Measurements from ENCODE around the gene P3H4. TPM values are rescaled to one million over a fixed set of nuclear protein-coding genes. Genes with fewer than 3 reads are reported as not detected.

The P3H4 gene
- total RNA-seq, 1 experiment from 2014 or later: 36.4 TPM

- Mint-ChIP-seq H3K4me1 (ENCODE audit: insufficient read depth, unreplicated experiment) (no peaks in the 10 kb centered on the region), H3K9me3 (ENCODE audit: unreplicated experiment) (no peaks in the 10 kb centered on the region), H3K4me3 (ENCODE audit: unreplicated experiment) (no peak overlapping the region), H3K27me3 (ENCODE audit: insufficient read depth, unreplicated experiment) (no peaks in the 10 kb centered on the region), H3K36me3 (ENCODE audit: insufficient read depth, unreplicated experiment) (peaks cover 42% of the 10 kb centered on the region), H3K27ac (ENCODE audit: low read depth, unreplicated experiment) (no peak overlapping the region)
- POLR2A ChIA-PET: no interaction called here
- no peak for DNase-seq (ENCODE audit: unreplicated experiment)
- intact Hi-C loops (cut with micrococcal nuclease): no loop called here
- CTCF ChIA-PET: interaction anchor here (0.6 to 1.0 kb wide), 2 partner anchors 13 to 368 kb away, joined by 3 read pairs; partner anchors contain the start of gene P3H4
- BruUV-seq (replicated peaks): no TSS peak
- TF ChIP-seq CTCF (IDR thresholded peaks at IDR 0.05; ENCODE audit: unreplicated experiment): no peak
Measured at GRCh38 chr17:41825175-41825845, 13.6 kb upstream of the P3H4 start.

GRCh38 chr17:41824086-41824485 is 12.3 kb upstream of the P3H4 start:
- ChIA-PET POLR2A (no interaction called here), CTCF (interaction anchor here (0.6 kb wide), 1 partner anchor 112 kb away, joined by 3 read pairs; no protein-coding TSS in a partner anchor)
- DNase-seq (ENCODE audit: unreplicated experiment): no peak

GRCh38 chr17:41823580-41823979 is 11.8 kb upstream of the P3H4 start:
- ChIA-PET CTCF (interaction anchor here (0.6 kb wide), 1 partner anchor 113 kb away, joined by 3 read pairs; no protein-coding TSS in a partner anchor), POLR2A (no interaction called here)
- no TSS peak for BruUV-seq (replicated peaks)
- Mint-ChIP-seq H3K9me3 (ENCODE audit: unreplicated experiment) (no peaks in the 10 kb centered on the region), H3K36me3 (ENCODE audit: insufficient read depth, unreplicated experiment) (peaks cover 37% of the 10 kb centered on the region), H3K4me1 (ENCODE audit: insufficient read depth, unreplicated experiment) (no peaks in the 10 kb centered on the region), H3K27ac (ENCODE audit: low read depth, unreplicated experiment) (no peak overlapping the region), H3K27me3 (ENCODE audit: insufficient read depth, unreplicated experiment) (no peaks in the 10 kb centered on the region), H3K4me3 (ENCODE audit: unreplicated experiment) (no peak overlapping the region)
- TF ChIP-seq CTCF (IDR thresholded peaks at IDR 0.05; ENCODE audit: unreplicated experiment): no peak
- intact Hi-C loops (cut with micrococcal nuclease): no loop called here
- no peak for DNase-seq (ENCODE audit: unreplicated experiment)

More at GRCh38 chr17:41824086-41824485, 12.3 kb upstream of the P3H4 start:
- Mint-ChIP-seq H3K36me3 (ENCODE audit: insufficient read depth, unreplicated experiment) (peaks cover 37% of the 10 kb centered on the region), H3K9me3 (ENCODE audit: unreplicated experiment) (no peaks in the 10 kb centered on the region), H3K27me3 (ENCODE audit: insufficient read depth, unreplicated experiment) (no peaks in the 10 kb centered on the region), H3K4me3 (ENCODE audit: unreplicated experiment) (no peak overlapping the region), H3K4me1 (ENCODE audit: insufficient read depth, unreplicated experiment) (no peaks in the 10 kb centered on the region), H3K27ac (ENCODE audit: low read depth, unreplicated experiment) (no peak overlapping the region)
- no peak for TF ChIP-seq CTCF (IDR thresholded peaks at IDR 0.05; ENCODE audit: unreplicated experiment)
- intact Hi-C loops (cut with micrococcal nuclease): no loop called here
- BruUV-seq (replicated peaks): no TSS peak

- intact Hi-C loops (cut with micrococcal nuclease): no loop called here
- Mint-ChIP-seq H3K27ac (ENCODE audit: low read depth, unreplicated experiment) (no peak overlapping the region), H3K27me3 (ENCODE audit: insufficient read depth, unreplicated experiment) (no peaks in the 10 kb centered on the region), H3K4me3 (ENCODE audit: unreplicated experiment) (no peak overlapping the region), H3K36me3 (ENCODE audit: insufficient read depth, unreplicated experiment) (peaks cover 38% of the 10 kb centered on the region), H3K4me1 (ENCODE audit: insufficient read depth, unreplicated experiment) (no peaks in the 10 kb centered on the region), H3K9me3 (ENCODE audit: unreplicated experiment) (no peaks in the 10 kb centered on the region)
- TF ChIP-seq CTCF (IDR thresholded peaks at IDR 0.05; ENCODE audit: unreplicated experiment): no peak
- no peak for DNase-seq (ENCODE audit: unreplicated experiment)
- BruUV-seq (replicated peaks): no TSS peak
- ChIA-PET CTCF (interaction anchor here (1.1 kb wide), 1 partner anchor 22 kb away, joined by 3 read pairs; no protein-coding TSS in a partner anchor), POLR2A (interaction anchor here (0.6 to 1.7 kb wide), 7 partner anchors 10 to 136 kb away, joined by 3 to 6 read pairs (median 3); partner anchors contain the start of genes ACLY and FKBP10)
Measured at GRCh38 chr17:41823141-41823524, 11.4 kb upstream of the P3H4 start.

All from MCF 10A (cell line).